GM12864 (cell line): ENCODE measurements around the gene PLXNB2.
A peak's percentile ranks its signal among the peaks of the same experiment; 100 is the strongest.

Experiments
- DNase-seq: peaks from one replicate; pipeline ENCODE4 v3.0.0-alpha.2; 2011; ENCODE audit warnings: low read depth
- H3K4me3 ChIP-seq: 2 replicates; pipeline ENCODE4 v1.5.1; 2011; ENCODE audit warnings: mild to moderate bottlenecking, low read depth, low read length, control low read depth
- CTCF ChIP-seq: IDR thresholded peaks from 2 replicates; pipeline ENCODE4 v1.5.1; 2011; ENCODE audit warnings: low read depth, mild to moderate bottlenecking, moderate library complexity, low read length, control low read depth, inconsistent platforms; ENCODE audit errors: missing control alignments

The PLXNB2 gene

GRCh38 chr22:50252082-50253045 lies 55.1 kb downstream of the PLXNB2 start:
- DNase-seq, result no peak
- TF ChIP-seq CTCF, result peak; percentile 71
- H3K4me3 ChIP-seq, result no peak overlapping the region

- no peak for TF ChIP-seq CTCF
- no peak for DNase-seq
- H3K4me3 ChIP-seq, result peak overlapping the region; percentile 92
These were observed 55.9 kb downstream of the PLXNB2 start for GRCh38 chr22:50251477-50252081.

GRCh38 chr22:50250555-50251476 lies 56.6 kb downstream of the PLXNB2 start, which contains the start of gene HDAC10:
HDAC10 (minus strand) TSS chr22:50251265; CDS start chr22:50251032, 233 bp downstream.
- no peak for TF ChIP-seq CTCF
- H3K4me3 ChIP-seq, result peak within 1 kb of the TSS; percentile 92
- no peak for DNase-seq

- no peak for DNase-seq
- TF ChIP-seq CTCF, result no peak
- peak overlapping the region; percentile 92 for H3K4me3 ChIP-seq
These were observed 57.2 kb downstream of the PLXNB2 start for GRCh38 chr22:50250249-50250554.

- TF ChIP-seq CTCF, result no peak
- peak overlapping the region; percentile 92 for H3K4me3 ChIP-seq
- DNase-seq, result no peak
These were observed 57.9 kb downstream of the PLXNB2 start for GRCh38 chr22:50249341-50250248.
